Measurements from ENCODE around the gene TBC1D22A.
"Not testable (repeated sequence)": the region's sequence is repeated elsewhere in the genome, so short reads cannot be mapped to it uniquely, and the experiment has no call there.

The TBC1D22A gene

GRCh38 chr22:47127441-47127871, 365.0 kb downstream of the TBC1D22A start:
- no peak for DNase-seq

DNA sequence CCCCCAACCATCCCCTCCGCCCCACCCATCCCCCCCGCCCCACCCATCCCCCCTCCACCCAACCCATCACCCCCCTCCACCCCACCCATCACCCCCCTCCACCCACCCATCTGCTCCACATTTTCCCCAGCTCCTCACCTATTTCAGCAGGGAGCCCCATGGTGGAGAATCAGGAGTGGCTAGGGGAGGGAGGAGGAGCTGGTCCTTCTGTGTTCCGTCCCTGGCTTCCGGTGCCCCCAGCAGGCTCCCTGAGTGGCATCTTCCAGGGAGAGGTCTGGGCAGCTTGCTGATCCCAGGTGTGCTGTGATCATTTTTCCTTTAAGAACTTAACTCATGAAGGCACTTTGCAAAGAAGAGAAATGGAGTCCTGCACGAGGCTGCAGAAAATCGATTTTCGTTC, 365.8 kb downstream of the TBC1D22A start:
- DNase-seq, result no peak

- no peak for DNase-seq
These were observed 366.3 kb downstream of the TBC1D22A start for GRCh38 chr22:47128622-47129215.

DNA sequence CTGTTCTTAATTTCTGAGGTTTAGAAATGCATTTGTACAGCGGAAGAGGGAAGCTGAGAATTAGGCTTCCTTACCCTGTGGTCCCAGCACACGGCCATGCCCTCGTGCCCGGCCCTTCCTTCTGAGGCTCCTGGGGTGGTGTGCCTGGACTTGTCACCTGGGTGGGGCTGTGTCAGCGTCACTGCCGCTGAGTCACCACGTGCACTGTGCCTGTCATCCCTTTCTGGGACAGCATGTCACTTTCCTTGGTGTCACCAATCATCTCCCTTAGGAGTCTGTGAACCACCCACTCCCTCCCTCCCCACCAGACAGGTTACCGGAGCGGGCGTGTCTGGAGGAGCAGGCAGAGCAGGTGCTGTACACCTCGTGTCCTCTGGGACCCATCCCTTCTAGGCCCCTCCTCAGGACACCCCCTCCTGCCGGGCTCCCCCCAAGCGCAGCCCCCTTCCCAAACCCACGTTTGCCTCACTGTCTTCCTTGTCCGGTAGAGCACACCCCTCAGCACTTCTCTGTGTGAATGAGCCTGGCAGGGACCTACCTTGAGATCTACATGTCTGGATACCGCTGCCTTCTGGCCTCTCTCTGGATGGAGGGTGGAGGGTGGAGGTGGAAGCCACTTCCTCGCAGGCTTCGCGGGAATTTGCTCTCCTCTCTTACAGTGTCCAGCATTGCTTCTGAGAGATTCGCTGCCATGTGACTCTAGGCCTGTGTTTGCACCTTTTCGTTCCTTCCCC, 367.6 kb downstream of the TBC1D22A start:
- no peak for DNase-seq

DNA sequence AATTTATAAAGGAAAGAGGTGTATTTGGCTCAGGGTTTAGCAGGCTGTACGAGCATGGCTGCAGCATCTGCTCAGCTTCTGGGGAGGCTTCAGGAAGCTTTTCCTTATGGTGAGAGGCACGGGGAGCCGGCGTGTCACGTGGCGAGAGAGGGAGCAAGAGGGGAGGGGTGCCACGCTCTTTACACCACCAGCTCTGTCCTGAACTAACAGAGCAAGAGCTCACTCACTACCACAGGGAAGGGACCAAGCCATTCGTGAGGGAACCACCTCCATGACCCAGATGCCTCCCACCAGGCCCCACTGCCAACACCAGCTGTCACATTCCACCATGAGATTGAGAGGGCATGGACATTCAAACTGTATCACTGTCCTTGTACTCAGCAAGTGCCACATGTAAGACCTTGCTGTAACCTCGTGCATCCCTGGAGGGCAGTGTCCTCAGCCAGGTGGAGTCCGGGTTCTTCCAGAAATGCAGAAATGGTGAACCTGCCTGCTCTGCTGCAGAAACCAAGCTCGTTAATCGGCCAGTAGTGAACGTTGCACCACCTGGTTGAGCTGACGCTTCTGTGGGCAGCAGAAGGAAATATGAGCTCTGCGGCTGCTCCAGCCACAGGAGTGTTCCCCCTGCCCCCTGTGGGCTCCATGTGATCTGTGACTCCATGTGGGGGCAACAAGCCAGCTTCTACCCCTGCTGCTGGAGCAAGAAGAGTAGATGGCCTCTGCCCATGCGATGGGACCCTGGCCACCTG, 368.6 kb downstream of the TBC1D22A start:
- no peak for DNase-seq

GRCh38 chr22:47131632-47132427, 369.4 kb downstream of the TBC1D22A start:
- DNase-seq, result no peak

DNA sequence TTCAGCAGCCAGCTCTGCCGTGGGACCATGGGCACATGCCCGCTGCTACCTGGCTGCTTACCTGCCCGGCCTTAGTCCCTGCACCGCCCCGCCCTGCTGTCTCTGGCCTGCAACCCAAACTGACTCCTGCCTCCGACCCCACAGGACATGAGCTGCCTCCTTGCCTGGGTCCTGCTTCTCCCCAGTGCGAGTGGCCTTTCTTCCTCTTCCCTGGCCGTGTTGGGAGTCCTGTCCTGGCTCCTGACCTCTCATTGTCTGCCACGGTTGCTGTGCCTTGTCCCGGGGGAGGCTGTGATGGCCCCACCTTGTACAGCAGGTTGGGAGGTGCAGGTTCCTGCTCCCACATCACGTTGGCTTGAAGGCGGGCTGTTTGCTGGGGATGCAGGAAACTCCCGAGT, 370.0 kb downstream of the TBC1D22A start:
- DNase-seq, result no peak

DNA sequence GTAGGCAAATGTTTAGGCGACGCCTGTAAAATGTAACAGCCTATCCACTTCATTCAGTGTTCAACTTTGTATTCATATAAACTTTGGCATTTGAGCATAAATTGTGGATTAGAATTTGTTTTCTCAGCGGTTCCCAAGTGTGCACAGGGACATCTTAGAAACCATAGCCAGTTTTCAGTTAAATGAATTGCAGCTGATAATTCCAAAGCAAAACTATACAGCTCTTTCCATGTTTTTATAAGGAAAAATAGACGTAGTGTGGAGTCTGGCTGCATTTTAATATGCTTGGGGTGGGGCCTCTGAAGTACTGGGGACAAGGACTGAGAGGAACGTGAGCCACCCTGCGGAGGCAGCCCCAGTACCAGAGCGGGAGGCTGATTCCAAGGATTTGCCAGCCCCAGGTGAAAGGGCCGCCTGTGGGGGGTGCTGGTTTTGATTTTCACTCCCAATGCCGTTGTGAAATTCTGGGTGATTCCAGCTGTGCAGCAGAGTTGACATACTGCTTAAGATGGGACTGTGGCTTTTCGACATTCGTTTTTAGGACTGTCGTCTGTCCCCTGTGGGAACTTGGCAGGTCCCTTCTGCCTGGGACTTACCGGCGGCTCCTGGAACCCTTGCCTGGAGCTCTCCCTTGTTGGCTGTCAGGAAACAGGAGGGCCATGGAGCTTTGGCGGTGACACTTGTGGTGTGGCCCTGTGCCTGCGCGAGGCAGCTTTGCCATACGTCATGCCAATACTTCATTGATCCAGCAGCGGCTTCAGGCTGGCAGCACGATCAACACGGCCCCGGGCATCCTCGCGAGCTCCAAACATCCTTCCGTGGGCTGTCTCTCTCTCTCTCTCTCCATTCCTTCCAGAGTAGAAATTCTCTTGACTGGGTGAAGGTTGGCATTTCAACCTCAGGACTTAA, 370.9 kb downstream of the TBC1D22A start:
- DNase-seq, result no peak

DNA sequence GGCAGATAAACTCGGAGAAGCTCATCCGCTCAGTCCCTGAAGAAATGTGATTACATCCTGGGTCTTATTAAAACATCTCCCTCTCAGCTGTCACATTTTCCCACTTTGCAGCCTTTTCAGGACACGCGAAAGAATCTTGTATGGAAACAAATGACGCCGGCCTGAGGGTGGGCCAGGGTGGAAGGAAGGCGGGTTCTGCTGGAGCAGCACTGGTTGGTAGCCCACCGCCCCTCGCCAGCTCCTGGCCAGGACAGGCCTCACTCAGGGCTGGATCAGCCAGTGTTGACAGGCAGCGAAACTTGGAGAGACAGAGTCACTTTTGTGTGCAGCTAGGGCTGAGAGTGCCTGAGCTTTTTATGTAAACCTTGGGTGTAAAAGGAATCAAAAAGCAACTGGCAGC, 371.8 kb downstream of the TBC1D22A start:
- DNase-seq, result no peak

GRCh38 chr22:47135338-47135737, 372.9 kb downstream of the TBC1D22A start:
- no peak for DNase-seq

- no peak for DNase-seq
These were observed 373.6 kb downstream of the TBC1D22A start for GRCh38 chr22:47136050-47136449.

DNA sequence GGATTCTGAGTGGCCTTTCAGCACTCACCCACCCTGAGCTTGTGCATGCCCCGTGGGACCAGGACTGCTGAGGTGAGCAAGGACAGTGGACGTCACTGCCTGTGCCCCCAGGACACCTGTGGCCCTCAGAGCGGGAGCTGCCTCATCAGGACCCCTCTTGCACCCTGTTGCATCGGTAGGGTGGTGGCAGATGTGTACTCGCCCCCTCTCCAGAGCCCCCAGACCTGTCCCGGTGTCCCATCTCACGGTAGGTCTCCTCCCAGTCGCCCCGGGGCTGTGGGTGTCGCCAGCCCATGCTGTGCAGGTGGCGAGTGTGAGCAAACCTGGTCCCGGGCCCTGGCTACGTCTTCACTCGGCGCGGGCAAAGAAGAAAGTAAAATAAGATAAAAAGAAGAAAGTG, 374.2 kb downstream of the TBC1D22A start:
- no peak for DNase-seq

- no peak for DNase-seq
These were observed 376.8 kb downstream of the TBC1D22A start for GRCh38 chr22:47139013-47139789.

DNA sequence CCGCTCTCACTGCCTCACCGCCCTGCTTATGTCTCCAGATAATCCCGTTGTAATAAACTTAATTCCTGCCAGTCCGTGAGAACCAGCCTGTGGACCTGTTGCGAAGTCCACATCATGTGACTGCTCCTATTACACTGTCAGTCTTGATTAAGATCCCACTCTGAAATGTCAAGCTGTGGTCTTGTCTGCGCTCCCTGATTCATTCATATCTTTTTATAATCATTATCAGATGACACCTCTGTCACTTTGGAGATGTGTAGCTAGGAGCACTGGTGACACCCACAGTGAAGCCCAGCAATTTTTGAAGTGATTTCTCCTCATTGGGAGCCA, 377.3 kb downstream of the TBC1D22A start:
- no peak for DNase-seq

DNA sequence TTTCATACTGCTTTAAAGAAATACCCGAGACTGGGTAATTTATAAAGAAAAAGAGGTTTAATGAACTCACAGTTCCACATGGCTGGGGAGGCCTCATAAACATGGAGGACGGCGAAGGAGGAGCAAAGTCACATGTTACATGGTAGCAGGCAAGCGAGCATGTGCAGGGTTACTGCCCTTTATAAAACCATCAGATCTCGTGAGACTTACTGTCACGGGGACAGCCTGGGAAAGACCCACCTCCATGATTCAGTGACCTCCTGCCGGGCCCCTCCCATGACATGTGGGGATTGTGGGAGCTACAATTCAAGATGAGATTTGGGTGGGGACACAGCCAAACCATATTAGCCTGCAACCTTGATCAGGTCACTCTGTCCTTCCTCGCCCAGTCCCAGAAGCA, 378.5 kb downstream of the TBC1D22A start:
- DNase-seq, result not testable (repeated sequence)

GRCh38 chr22:47142427-47143046, 380.1 kb downstream of the TBC1D22A start:
- DNase-seq, result no peak

- DNase-seq, result no peak
These were observed 380.9 kb downstream of the TBC1D22A start for GRCh38 chr22:47143249-47143938.

GRCh38 chr22:47144076-47144765, 381.8 kb downstream of the TBC1D22A start:
- no peak for DNase-seq

GRCh38 chr22:47144791-47145425, 382.5 kb downstream of the TBC1D22A start:
- DNase-seq, result no peak

Measured in right kidney (tissue), 1 donor.